CD4-positive, alpha-beta T cell (primary cell): ENCODE measurements around the gene RNPS1. TPM values are rescaled to one million over a fixed set of nuclear protein-coding genes. Genes with fewer than 3 reads are reported as not detected.

Experiments
- ATAC-seq: fragments of 200-7000 bp; cut with Tn5 transposase; one replicate; pipeline ENCODE4 v1.10.0; 2022; ENCODE audit warnings: mild to moderate bottlenecking; ENCODE audit not compliant: poor library complexity
- CTCF ChIA-PET: fragments of 350-600 bp; sonication (Branson Sonifier 250); formaldehyde crosslinking; loops from one replicate; lab custom pipeline; 2021; ENCODE audit warnings: antibody characterized with exemption, inconsistent platforms; lab: Charles Lee
- POLR2A ChIA-PET: fragments of 350-600 bp; sonication (Branson Sonifier 250); formaldehyde crosslinking; loops from one replicate; lab custom pipeline; 2021; ENCODE audit warnings: antibody characterized with exemption, inconsistent platforms; lab: Charles Lee
- DNase-seq, 14 experiments: peaks; one replicate each; pipeline ENCODE4 v3.0.0-alpha.2; 2013 to 2020; ENCODE audit warnings: mixed read lengths in 2 of 14
- H3K27ac ChIP-seq, 2 donors: one replicate each; pipeline versions ENCODE4 v1.5.1 to v1.7.0; 2013; ENCODE audit warnings: low read length in 2 of 2, low read depth in 1 of 2, mild to moderate bottlenecking in 1 of 2
- H3K27me3 ChIP-seq, 2 experiments: 1 replicate in 1 of 2; 2 replicates in 1 of 2; pipeline versions ENCODE4 v1.6.1 to v1.7.0; 2013; ENCODE audit warnings: low read length in 2 of 2, control low read depth in 1 of 2, mild to moderate bottlenecking in 1 of 2, moderate library complexity in 1 of 2; ENCODE audit not compliant: insufficient read depth in 2 of 2, control insufficient read depth in 1 of 2
- H3K36me3 ChIP-seq: one replicate; pipeline ENCODE4 v1.6.1; 2013; ENCODE audit warnings: low read length, control low read depth; ENCODE audit not compliant: insufficient read depth
- H3K4me1 ChIP-seq: one replicate; pipeline ENCODE4 v1.6.1; 2013; ENCODE audit warnings: low read length, control low read depth; ENCODE audit not compliant: insufficient read depth
- H3K4me3 ChIP-seq: one replicate; pipeline ENCODE4 v1.5.1; 2013; ENCODE audit warnings: mild to moderate bottlenecking, low read length, moderate library complexity
- H3K9me3 ChIP-seq, 2 experiments: 1 replicate in 1 of 2; 2 replicates in 1 of 2; pipeline versions ENCODE4 v1.6.1 to v1.7.0; 2013; ENCODE audit warnings: low read length in 2 of 2, mild to moderate bottlenecking in 2 of 2, control low read depth in 1 of 2, moderate library complexity in 1 of 2; ENCODE audit not compliant: control insufficient read depth in 1 of 2, insufficient read depth in 1 of 2
- H3K27ac Mint-ChIP-seq: one replicate; pipeline ENCODE4 v1.8.0; 2020; ENCODE audit warnings: mixed read lengths
- H3K27me3 Mint-ChIP-seq: one replicate; pipeline ENCODE4 v1.8.0; 2021; ENCODE audit warnings: mixed read lengths
- H3K36me3 Mint-ChIP-seq: one replicate; pipeline ENCODE4 v1.8.0; 2021; ENCODE audit warnings: low read depth, mixed read lengths
- H3K4me1 Mint-ChIP-seq: one replicate; pipeline ENCODE4 v1.8.0; 2021; ENCODE audit warnings: low read depth, mixed read lengths
- H3K4me3 Mint-ChIP-seq: one replicate; pipeline ENCODE4 v1.8.0; 2020; ENCODE audit warnings: mild to moderate bottlenecking, mixed read lengths
- H3K9me3 Mint-ChIP-seq: one replicate; pipeline ENCODE4 v1.8.0; 2020; ENCODE audit warnings: mixed read lengths
- intact Hi-C, 2 experiments: fragments of 100-400 bp; cut with DNase I in 1 of 2; cut with micrococcal nuclease in 1 of 2; formaldehyde crosslinking; loops; one replicate each; pipeline versions ENCODE4 v1.15.1 to v1.9.0; 2023 to 2025; cut with DNase I, micrococcal nuclease
- total RNA-seq, 174 experiments: library from RNA in 2 of 174; stranded (reverse) in 2 of 174; gene quantifications; one replicate each; pipeline ENCODE4 v1.2.3 and lab custom pipeline; 2021 to 2026
- TF ChIP-seq, protein P1 (sequence below): fragments of 200-600 bp; IDR thresholded peaks from one replicate; pipeline ENCODE4 v1.8.0; 2022; ENCODE audit warnings: antibody characterized with exemption, mild to moderate bottlenecking

The RNPS1 gene
- total RNA-seq, 2 experiments from 2014 or later, result 211 to 214 TPM

DNA sequence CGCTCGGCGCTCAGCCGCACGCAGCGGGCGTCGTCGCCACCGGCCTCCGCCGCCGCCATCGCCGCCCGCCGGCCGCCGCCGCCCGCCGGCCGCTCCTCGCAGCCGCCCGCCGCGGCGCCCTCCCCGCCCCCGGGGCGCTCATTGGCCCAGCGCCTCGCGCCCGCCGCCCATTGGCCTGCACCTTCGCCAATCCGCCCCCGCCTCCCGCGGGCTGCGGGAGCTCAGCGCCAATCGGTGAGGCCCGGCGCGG, 53.3 kb downstream of the RNPS1 start, which contains the start of gene PGP:
Gene PGP, minus strand, starts transcription at position 122 of the 250 bp plus-strand sequence. Its CDS starts 63 bp downstream, at position 59.
- H3K4me1 ChIP-seq, result peaks cover 25% of the 10 kb centered on the region
- peak within 1 kb of the TSS; percentile 64 to 73 for H3K27ac ChIP-seq
- POLR2A ChIA-PET, result interaction anchor here (0.6 to 2.5 kb wide), 21 partner anchors 9 to 668 kb away, joined by 3 to 47 read pairs (median 4); partner anchors contain the start of genes AMDHD2, ATP6V0C, DNASE1L2 and E4F1
- no peaks in the 10 kb centered on the region for H3K27me3 Mint-ChIP-seq
- intact Hi-C loops, result loop anchor here in 1 of 2 experiments (1.0 to 10.0 kb wide), 2 partner anchors 8 to 800 kb away; partner anchors contain the start of gene UNKL
- H3K4me3 ChIP-seq, result peak within 1 kb of the TSS; percentile 76
- DNase-seq (no peak), ATAC-seq (peak; percentile 96)
- CTCF ChIA-PET, result interaction anchor here (0.7 to 1.4 kb wide), 3 partner anchors 20 to 74 kb away, joined by 3 to 5 read pairs (median 4); partner anchors contain the start of gene ECI1
- peaks cover 3% of the 10 kb centered on the region for H3K36me3 Mint-ChIP-seq
- H3K36me3 ChIP-seq, result peaks cover under 1% of the 10 kb centered on the region
- H3K9me3 ChIP-seq, result no peaks in the 10 kb centered on the region
- peaks cover 11% of the 10 kb centered on the region for H3K4me1 Mint-ChIP-seq
- TF ChIP-seq, protein P1, sequence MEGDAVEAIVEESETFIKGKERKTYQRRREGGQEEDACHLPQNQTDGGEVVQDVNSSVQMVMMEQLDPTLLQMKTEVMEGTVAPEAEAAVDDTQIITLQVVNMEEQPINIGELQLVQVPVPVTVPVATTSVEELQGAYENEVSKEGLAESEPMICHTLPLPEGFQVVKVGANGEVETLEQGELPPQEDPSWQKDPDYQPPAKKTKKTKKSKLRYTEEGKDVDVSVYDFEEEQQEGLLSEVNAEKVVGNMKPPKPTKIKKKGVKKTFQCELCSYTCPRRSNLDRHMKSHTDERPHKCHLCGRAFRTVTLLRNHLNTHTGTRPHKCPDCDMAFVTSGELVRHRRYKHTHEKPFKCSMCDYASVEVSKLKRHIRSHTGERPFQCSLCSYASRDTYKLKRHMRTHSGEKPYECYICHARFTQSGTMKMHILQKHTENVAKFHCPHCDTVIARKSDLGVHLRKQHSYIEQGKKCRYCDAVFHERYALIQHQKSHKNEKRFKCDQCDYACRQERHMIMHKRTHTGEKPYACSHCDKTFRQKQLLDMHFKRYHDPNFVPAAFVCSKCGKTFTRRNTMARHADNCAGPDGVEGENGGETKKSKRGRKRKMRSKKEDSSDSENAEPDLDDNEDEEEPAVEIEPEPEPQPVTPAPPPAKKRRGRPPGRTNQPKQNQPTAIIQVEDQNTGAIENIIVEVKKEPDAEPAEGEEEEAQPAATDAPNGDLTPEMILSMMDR, result no peak
- peak within 1 kb of the TSS; percentile 71 for H3K27ac Mint-ChIP-seq
- H3K4me3 Mint-ChIP-seq, result peak within 1 kb of the TSS; percentile 88
- no peaks in the 10 kb centered on the region for H3K27me3 ChIP-seq
- no peaks in the 10 kb centered on the region for H3K9me3 Mint-ChIP-seq

DNA sequence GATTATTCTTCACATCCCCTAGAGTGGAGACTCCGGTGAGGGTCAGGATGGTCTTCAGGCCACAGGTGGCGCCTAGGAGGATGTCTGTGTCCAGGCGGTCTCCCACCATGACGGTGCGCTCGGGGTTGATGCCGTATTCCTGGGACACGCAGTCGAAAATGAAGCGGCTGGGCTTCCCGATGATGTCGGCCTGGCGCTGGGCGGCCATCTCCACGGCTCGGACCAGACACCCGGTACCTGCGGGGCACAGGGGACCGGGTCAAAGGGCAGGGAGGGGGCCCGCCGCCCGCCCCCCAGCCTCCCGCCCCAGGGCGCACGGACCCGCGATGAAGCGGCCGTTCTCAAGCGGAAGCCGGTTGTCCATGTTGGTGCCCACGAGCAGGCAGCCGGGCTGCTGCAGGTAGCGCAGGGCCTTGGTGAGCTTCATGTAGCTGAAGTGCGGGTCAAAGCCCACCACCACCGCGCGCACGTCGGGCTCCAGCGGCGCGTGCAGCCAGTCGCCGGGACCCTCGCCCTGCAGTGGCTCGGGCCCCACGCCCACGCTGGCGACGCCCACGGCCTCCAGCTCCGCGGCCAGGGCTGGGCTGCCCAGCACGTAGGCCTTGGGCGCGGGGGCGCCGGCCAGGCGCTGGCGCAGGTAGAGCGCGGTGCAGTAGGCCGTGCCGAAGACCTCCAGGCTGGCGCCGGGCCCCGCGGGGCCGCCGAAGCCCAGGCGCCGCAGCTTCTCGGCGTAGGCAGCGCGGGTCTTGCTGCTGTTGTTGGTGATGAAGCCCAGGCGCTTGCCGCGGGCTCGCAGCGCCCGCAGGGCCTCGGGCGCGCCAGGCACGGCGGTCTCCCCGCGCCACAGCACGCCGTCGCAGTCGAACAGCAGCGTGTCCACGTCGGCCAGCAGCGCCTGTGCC, 53.9 kb downstream of the RNPS1 start:
- no peaks in the 10 kb centered on the region for H3K9me3 ChIP-seq
- CTCF ChIA-PET, result interaction anchor here (0.7 to 1.4 kb wide), 2 partner anchors 37 to 74 kb away, joined by 4 to 5 read pairs; partner anchors contain the start of gene ECI1
- ATAC-seq (no peak), DNase-seq (no peak)
- H3K4me3 Mint-ChIP-seq, result peak overlapping the region; percentile 85
- H3K36me3 ChIP-seq, result peaks cover 6% of the 10 kb centered on the region
- H3K27me3 Mint-ChIP-seq, result no peaks in the 10 kb centered on the region
- peak overlapping the region; percentile 66 for H3K27ac Mint-ChIP-seq
- H3K36me3 Mint-ChIP-seq, result peaks cover 3% of the 10 kb centered on the region
- H3K9me3 Mint-ChIP-seq, result no peaks in the 10 kb centered on the region
- POLR2A ChIA-PET, result interaction anchor here (0.6 to 2.5 kb wide), 19 partner anchors 9 to 668 kb away, joined by 3 to 47 read pairs (median 4); partner anchors contain the start of genes AMDHD2, ATP6V0C, DNASE1L2 and E4F1
- H3K27ac ChIP-seq, result peak overlapping the region in 1 of 2 donors; percentile 21
- H3K27me3 ChIP-seq, result no peaks in the 10 kb centered on the region
- intact Hi-C loops, result loop anchor here in 1 of 2 experiments (1.0 to 10.0 kb wide), 2 partner anchors 8 to 799 kb away; partner anchors contain the start of gene UNKL
- H3K4me3 ChIP-seq, result peak overlapping the region; percentile 34
- H3K4me1 ChIP-seq, result peaks cover 25% of the 10 kb centered on the region
- H3K4me1 Mint-ChIP-seq, result peaks cover 11% of the 10 kb centered on the region
- TF ChIP-seq, protein P1, result no peak

DNA sequence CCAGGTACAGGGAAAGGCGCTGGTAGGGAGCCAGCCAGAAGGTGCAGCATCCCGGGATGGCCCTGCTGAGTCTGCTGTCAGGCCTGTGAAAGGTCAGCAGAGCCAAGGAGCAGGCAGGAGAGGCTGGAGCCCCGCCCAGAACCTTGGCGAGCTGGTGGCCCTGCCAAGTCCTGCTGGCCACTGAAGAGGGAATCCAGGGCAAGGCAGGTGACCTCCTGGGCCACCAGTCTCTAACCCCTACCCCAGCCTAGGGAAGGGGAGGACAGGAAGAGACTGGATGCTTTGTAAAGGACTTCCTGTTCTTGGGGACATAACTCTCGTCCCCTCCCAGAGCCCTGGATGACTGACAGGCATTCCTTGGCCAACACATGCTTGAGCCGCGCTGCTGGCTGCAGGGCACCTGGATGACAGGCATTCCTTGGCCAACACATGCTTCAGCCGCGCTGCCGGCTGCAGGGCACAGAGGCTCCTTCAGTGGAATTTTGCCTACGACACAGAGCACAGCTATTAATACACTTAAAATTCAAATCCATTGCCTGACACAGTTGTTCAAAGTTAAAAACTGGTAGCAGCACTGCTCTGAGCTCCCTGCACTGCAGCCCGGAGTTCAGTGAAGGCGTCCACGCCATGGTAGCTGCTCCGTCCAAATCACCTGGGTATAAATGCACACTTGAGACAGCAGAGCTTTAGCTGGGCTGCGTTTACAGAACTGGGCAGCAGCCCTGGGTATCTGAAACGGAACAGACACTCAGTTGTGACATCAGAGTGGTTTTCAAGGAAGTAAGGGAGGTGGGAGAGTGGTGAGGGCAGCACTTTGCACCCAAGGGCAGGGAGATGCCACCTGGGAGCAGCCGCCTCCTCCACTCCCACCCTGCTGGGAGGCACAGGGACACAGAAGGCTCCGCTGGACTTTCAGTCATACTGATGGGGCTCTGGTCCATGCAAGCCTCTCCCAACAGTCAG, 55.3 kb downstream of the RNPS1 start:
- Histone ChIP-seq H3K27ac (no peak overlapping the region), H3K4me3 (no peak overlapping the region), H3K36me3 (peaks cover 20% of the 10 kb centered on the region), H3K9me3 (no peaks in the 10 kb centered on the region), H3K27me3 (no peaks in the 10 kb centered on the region), H3K4me1 (peaks cover 25% of the 10 kb centered on the region)
- Mint-ChIP-seq H3K27ac (peak overlapping the region; percentile 66), H3K36me3 (peaks cover 6% of the 10 kb centered on the region), H3K4me3 (peak overlapping the region; percentile 85), H3K9me3 (no peaks in the 10 kb centered on the region), H3K27me3 (no peaks in the 10 kb centered on the region), H3K4me1 (peaks cover 11% of the 10 kb centered on the region)
- CTCF ChIA-PET, result no interaction called here
- intact Hi-C loops, result loop anchor here in 1 of 2 experiments (10.0 kb wide), 1 partner anchor 798 kb away; the partner anchor contains the start of gene UNKL
- ATAC-seq (no peak), DNase-seq (no peak)
- TF ChIP-seq, protein P1, result no peak
- POLR2A ChIA-PET, result interaction anchor here (0.6 to 1.1 kb wide), 2 partner anchors 10 to 27 kb away, joined by 3 to 5 read pairs; partner anchors contain the start of gene E4F1
